Stimulated activated effector memory CD8-positive, alpha-beta T cell treated with anti-CD3 and anti-CD28 coated beads, Interleukin-12 subunit alpha, Interleukin-12 subunit beta, amount 100 ng/mL, for 72 hours (primary cell): ENCODE measurements around the gene RANBP10.

Experiments used
- ATAC-seq: fragments of 150-1000 bp; cut with Tn5 transposase; 2 replicates; pipeline ENCODE4 v1.10.0; 2021
- DNase-seq, 2 donors: peaks; one replicate each; pipeline ENCODE4 v3.0.0; 2021 to 2022; ENCODE audit warnings: low spot score in 2 of 2
- H3K27ac Mint-ChIP-seq: one replicate; pipeline ENCODE4 v1.8.0; 2022; ENCODE audit warnings: mild to moderate bottlenecking, mixed read lengths
- H3K36me3 Mint-ChIP-seq: one replicate; pipeline ENCODE4 v1.8.0; 2022; ENCODE audit warnings: mild to moderate bottlenecking, mixed read lengths
- H3K4me1 Mint-ChIP-seq: one replicate; pipeline ENCODE4 v1.8.0; 2022; ENCODE audit warnings: mixed read lengths
- H3K4me3 Mint-ChIP-seq: one replicate; pipeline ENCODE4 v1.8.0; 2022; ENCODE audit warnings: mild to moderate bottlenecking, mixed read lengths
- H3K9me3 Mint-ChIP-seq: one replicate; pipeline ENCODE4 v1.8.0; 2022; ENCODE audit warnings: mixed read lengths

Gene RANBP10

DNA sequence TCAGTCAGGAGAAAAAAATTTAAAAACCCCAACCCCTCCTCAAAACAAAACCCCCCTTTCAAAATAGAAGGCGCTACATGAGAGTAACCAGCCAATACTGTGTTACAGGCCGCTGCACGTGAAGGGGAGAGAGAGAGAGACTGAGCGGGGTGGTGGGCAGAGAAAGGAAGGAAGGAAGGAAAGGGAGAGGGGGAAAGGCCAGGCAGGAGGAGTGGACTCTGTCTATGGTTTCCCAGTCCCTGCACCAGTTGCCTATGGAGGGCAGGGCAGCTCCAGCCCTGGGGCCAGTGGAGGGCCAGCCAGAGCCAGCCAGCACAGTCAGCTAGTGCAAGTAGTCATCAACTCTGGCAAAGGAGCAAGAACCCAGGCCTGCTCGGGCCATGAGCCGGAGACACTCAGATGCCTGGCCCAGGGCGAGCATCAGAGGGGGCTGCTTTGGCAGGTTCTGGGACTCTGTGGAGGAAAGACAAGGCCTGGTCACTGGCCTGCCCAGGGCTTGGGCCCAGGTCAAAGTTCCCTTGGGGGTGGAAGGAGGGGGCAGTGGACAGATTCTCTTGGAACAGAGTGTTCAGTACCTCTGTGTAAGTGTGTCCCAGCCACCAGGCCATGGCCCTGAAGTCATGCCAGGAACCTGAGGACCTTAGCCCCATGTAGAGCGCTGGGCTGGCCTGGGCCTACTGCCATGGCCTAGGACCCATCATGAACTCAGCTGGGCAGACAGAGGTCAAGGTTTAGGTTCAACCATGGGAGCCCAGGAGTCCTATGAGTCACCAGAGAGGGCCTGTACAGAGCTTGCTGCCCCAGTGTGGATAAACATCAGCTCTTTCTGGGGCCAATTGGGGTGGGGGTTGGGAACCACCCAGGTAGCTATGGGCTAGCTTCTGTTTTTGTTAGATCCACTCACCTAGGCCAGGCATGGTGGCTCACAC, 80.0 kb downstream of the RANBP10 start:
- ATAC-seq (no peak), DNase-seq (no peak)
- H3K36me3 Mint-ChIP-seq = peaks cover 34% of the 10 kb centered on the region
- no peaks in the 10 kb centered on the region for H3K9me3 Mint-ChIP-seq
- H3K4me3 Mint-ChIP-seq = no peak overlapping the region
- H3K27ac Mint-ChIP-seq = peak overlapping the region; percentile 82
- no peaks in the 10 kb centered on the region for H3K4me1 Mint-ChIP-seq

DNA sequence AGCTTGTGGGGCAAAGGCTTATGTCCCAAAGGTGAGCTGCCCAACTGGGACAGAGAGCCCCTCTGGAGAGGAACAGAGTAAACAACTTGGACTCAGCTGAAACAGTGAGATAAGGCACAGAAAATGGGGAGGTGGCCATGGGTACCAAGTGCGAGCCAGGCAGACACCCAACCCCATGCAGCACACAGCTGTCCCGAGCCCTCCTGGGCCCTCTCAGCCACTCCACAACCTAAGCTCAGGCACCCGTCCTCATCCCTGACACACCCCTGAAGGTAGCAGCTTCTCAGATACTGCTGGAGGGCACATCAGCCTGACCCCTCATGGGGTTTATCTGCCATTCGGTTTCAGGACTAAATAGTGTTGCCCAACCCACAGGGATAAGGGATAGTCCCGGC, 82.5 kb downstream of the RANBP10 start:
- ATAC-seq = no peak
- no peak overlapping the region for H3K4me3 Mint-ChIP-seq
- peak overlapping the region; percentile 64 for H3K27ac Mint-ChIP-seq
- H3K36me3 Mint-ChIP-seq = peaks cover 27% of the 10 kb centered on the region
- H3K4me1 Mint-ChIP-seq = peaks cover 19% of the 10 kb centered on the region
- no peak for DNase-seq
- no peaks in the 10 kb centered on the region for H3K9me3 Mint-ChIP-seq

DNA sequence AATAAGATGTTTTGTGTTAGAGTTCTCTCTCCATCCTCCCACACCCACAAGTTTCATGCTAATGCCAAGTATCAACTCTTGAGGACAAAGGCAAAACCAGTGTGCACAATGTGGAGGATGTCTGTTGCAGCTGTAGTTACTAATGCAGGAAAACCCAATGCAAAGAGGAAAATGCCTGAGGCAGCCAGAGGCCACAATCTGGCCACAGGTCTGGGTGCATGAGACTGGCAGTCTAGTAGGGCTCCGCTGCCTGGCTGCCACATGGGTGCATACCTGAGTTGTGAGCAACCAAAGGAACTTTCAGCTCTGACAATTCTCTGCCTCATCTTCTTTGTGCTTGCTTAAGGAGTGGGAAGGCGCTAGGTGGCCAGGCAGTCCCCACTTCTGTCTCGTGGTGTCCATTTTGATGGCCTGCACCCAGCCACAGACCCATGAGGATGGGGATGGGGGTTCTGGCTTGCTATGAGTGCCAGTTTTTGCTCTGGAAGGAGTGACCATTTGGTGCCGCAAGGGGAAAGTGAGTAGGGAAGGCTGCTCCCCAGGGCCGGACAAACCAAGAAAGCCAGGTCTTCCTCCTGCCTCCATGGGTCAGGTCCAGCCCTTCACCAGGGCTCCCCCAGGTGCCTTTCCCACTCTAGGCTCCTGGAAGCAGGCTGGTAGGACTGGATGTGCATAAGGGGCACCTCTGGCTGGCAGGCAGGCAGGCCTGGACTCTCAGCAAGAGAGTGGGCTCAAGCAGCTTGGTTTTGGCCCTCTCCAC, 83.0 kb downstream of the RANBP10 start:
- H3K4me3 Mint-ChIP-seq = no peak overlapping the region
- peaks cover 26% of the 10 kb centered on the region for H3K36me3 Mint-ChIP-seq
- no peaks in the 10 kb centered on the region for H3K9me3 Mint-ChIP-seq
- no peak for DNase-seq
- H3K27ac Mint-ChIP-seq = peak overlapping the region; percentile 64
- no peak for ATAC-seq
- H3K4me1 Mint-ChIP-seq = peaks cover 25% of the 10 kb centered on the region

DNA sequence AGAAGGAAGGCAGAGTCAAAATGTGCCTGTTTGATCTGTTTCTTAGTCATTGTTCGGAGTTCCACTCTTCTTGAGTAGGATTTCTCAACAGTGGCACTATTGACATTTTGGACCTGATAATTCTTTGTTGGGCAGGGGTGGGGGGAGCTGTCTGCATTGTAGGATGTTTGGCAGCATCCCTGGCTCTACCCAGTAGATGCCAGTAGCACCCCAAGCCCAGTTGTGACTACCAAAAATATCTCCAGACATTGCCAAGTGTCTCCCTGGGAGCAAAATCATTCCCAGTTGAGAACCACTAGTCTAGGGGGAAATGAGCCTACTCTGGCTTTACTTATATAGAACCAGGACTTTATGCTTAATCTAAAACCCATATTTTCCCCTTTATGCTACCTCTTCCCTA, 86.1 kb downstream of the RANBP10 start:
- peaks cover 22% of the 10 kb centered on the region for H3K36me3 Mint-ChIP-seq
- peak overlapping the region; percentile 97 for H3K27ac Mint-ChIP-seq
- ATAC-seq = no peak
- peaks cover 34% of the 10 kb centered on the region for H3K4me1 Mint-ChIP-seq
- no peak for DNase-seq
- H3K9me3 Mint-ChIP-seq = no peaks in the 10 kb centered on the region
- peak overlapping the region; percentile 85 for H3K4me3 Mint-ChIP-seq

DNA sequence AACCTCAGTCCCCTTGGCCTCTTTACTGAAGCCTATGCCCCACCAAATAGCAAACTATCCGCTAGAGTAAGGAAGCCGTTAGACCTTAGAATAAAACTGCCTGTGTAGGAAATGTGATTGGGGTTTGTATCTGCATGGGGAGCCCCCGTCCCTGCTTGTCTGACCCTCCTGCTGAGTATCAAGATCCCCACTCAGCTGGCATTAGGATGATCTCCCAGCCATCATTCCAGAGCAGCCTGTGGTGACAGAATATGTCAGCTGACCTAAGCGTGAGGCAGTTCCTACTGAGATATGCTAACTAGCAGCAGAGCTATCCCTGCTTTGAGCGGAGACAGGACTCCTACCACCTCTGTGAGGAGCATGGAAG, 86.6 kb downstream of the RANBP10 start:
- Mint-ChIP-seq H3K36me3 (peaks cover 22% of the 10 kb centered on the region), H3K4me3 (peak overlapping the region; percentile 85), H3K4me1 (peaks cover 34% of the 10 kb centered on the region), H3K9me3 (no peaks in the 10 kb centered on the region), H3K27ac (peak overlapping the region; percentile 97)
- DNase-seq (peak in 1 of 2 donors; percentile 64), ATAC-seq (peak; percentile 29)

DNA sequence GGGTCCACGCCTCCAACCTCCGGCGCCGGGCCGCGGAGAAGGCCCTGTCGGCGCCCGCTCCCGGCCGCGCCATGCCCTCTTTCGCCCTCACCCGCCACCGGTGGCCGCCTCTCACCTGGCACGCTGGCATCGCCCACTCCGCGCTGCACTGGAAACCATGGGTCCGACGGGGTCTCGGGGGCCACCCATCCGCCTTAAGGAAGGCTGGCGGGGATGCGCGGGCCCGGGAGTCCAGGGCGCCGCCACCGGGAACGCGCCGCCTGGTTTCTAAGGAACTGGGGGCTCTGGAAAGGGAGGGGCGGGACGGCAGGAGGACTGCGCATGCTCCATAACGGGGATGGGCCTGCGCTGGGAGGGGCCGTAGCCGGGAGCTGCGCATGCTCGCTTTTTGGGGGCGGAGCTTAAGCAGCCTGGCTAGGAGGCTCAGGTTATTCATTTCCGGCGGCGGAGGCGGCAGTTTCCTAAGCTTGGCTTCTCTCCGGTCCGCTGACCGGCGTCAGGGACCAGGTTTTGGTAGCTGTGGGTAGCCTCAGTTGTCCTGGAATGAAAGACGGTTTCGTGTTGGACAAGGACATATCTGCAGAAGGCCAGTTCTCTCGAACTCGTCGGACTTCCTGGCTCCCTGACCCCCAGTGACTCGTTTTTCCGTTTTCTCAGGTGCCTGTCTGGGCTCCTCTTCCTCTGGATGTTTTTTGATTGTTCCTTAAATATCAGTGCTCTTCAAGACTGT, 87.1 kb downstream of the RANBP10 start, which contains the start of gene GFOD2:
TSS of gene GFOD2 (minus strand) at position 269 of the 730 bp plus-strand sequence. CDS start 33,601 bp downstream, outside the sequence.
- peaks cover 23% of the 10 kb centered on the region for H3K36me3 Mint-ChIP-seq
- peak; percentile 99 to 100 for DNase-seq
- peak within 1 kb of the TSS; percentile 85 for H3K4me3 Mint-ChIP-seq
- peak within 1 kb of the TSS; percentile 97 for H3K27ac Mint-ChIP-seq
- ATAC-seq = peak; percentile 93
- peaks cover 34% of the 10 kb centered on the region for H3K4me1 Mint-ChIP-seq
- H3K9me3 Mint-ChIP-seq = no peaks in the 10 kb centered on the region

DNA sequence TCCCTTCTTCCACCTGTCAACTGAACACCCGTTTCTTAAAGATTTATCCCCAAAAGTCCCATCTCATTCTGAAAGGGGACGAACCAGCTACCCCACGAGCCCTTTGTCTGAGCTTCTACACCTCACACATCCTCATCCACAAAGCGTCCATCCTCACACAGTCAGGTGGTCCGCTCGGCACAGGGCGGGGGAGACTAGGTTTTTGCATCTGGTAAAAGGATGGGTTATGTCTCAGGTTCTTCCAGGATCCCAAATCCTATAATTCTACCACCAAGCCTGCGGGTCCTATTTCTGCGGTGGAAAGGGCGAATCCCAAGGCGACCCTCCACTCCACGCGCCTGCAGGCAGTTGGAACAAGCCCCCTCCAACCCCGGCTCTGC, 87.7 kb downstream of the RANBP10 start:
- ATAC-seq = peak; percentile 53
- Mint-ChIP-seq H3K4me1 (peaks cover 35% of the 10 kb centered on the region), H3K9me3 (no peaks in the 10 kb centered on the region), H3K36me3 (peaks cover 28% of the 10 kb centered on the region), H3K27ac (peak overlapping the region; percentile 97), H3K4me3 (peak overlapping the region; percentile 85)
- peak in 1 of 2 donors; percentile 62 for DNase-seq

DNA sequence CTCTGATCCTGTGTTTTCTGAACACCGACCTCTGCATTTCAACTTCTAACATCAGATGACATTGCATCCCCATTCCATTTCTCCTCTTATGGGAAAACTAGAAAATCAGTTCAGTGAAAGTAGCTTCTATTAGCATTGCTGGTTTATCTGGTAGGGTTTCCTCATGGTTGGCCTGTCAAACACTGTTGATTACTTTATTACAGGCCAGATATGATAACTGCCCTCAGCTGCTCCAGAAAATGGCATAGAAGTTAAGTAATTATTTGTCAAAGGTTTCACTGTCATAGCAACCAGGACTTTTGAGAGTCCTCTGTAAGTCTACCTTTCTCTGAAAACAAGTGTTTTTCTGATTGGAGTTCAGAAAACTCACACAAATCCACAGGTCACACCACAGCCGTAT, 90.3 kb downstream of the RANBP10 start:
- no peaks in the 10 kb centered on the region for H3K9me3 Mint-ChIP-seq
- ATAC-seq (no peak), DNase-seq (no peak)
- H3K4me1 Mint-ChIP-seq = peaks cover 49% of the 10 kb centered on the region
- no peak overlapping the region for H3K4me3 Mint-ChIP-seq
- peaks cover 28% of the 10 kb centered on the region for H3K36me3 Mint-ChIP-seq
- H3K27ac Mint-ChIP-seq = no peak overlapping the region

DNA sequence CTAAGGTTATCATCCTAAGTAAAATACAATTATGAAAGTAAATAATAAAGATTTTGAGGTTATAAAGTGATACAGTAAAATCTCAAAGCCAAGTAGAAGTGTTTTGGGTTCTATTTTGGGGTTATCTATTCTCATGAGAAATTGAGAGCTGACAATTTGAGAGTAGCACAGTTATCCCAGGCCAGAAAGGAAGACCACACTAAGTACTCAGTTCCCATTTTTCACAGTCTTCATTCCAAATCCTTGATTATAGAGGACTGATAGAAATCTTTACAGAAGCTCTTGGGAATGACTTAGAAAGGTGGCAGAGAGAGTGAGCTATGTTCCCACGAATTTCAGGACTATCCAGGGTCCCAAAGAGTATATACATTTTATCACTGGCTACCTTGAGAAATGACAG, 91.8 kb downstream of the RANBP10 start:
- DNase-seq (no peak), ATAC-seq (no peak)
- Mint-ChIP-seq H3K4me1 (peaks cover 39% of the 10 kb centered on the region), H3K9me3 (no peaks in the 10 kb centered on the region), H3K4me3 (no peak overlapping the region), H3K36me3 (peaks cover 22% of the 10 kb centered on the region), H3K27ac (no peak overlapping the region)

DNA sequence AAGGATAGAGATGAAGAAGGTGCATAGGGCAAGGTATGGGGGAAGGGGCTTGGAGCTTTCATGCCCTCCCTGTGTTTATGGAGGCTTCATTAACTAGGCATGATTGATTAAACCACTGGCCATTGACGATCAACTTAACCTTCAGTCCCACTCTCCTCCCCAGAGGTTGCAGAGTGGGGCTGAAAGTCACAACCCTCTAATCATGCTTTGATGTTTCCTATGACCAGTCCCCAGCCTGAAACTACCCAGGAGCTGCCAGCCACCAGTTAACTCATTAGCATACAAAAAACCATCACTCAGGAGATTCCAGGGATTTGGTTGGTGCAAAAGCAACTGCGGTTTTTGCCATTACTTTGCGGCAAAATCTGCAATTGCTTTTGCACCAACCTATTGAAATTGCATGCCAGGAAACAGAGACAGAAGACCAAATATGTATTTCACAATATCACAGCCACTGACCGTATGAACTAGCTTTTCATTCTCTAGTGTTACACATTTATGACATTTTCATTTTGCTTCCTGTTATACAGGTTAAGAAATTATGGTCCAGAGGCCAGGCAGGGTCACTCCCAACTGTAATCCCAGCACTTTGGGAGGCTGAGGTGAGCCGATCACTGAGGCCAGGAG, 92.6 kb downstream of the RANBP10 start:
- peaks cover 35% of the 10 kb centered on the region for H3K4me1 Mint-ChIP-seq
- peaks cover 15% of the 10 kb centered on the region for H3K36me3 Mint-ChIP-seq
- ATAC-seq (no peak), DNase-seq (no peak)
- H3K27ac Mint-ChIP-seq = peak overlapping the region; percentile 32
- no peaks in the 10 kb centered on the region for H3K9me3 Mint-ChIP-seq
- H3K4me3 Mint-ChIP-seq = no peak overlapping the region

DNA sequence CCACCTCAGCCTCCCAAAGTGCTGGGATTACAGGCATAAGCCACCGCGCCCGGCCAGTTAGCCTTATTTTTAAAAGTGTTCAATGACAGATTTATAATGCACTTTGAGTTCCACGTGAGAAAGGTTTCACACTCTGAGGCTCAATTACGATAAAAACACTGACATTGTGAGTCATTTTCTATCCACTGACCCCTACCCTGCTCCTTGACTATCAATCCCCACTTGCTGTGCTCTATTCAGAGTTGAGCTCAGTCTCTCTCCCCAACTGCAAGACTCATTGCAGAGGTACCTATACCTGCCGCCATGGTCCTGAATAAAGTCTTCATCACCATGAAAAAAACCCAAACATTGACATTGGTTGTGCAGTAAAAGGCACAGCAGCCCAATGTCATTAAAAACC, 95.8 kb downstream of the RANBP10 start:
- Mint-ChIP-seq H3K4me1 (peaks cover 22% of the 10 kb centered on the region), H3K36me3 (peaks cover 5% of the 10 kb centered on the region), H3K4me3 (no peak overlapping the region), H3K27ac (no peak overlapping the region), H3K9me3 (no peaks in the 10 kb centered on the region)
- ATAC-seq (no peak), DNase-seq (no peak)

DNA sequence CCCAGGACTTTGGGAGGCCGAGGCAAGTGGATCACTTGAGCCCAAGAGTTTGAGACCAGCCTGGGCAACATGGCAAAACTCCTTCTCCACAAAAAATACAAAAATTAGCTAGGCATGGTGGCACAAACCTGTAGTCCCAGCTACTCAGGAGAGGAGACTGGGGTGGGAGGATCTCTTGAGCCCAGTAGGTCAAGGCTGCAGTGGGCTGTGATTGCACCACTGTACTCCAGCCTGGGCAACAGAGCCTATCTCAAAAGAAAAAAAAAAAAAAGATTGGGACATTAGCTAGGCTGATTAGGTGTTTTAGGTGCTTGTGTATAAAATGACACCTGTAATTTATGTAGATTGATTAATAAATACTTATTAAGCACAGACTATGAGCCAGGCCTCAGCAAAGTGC, 97.3 kb downstream of the RANBP10 start:
- Mint-ChIP-seq H3K4me3 (no peak overlapping the region), H3K4me1 (peaks cover 28% of the 10 kb centered on the region), H3K9me3 (no peaks in the 10 kb centered on the region), H3K36me3 (peaks cover 2% of the 10 kb centered on the region), H3K27ac (no peak overlapping the region)
- DNase-seq (no peak), ATAC-seq (no peak)

DNA sequence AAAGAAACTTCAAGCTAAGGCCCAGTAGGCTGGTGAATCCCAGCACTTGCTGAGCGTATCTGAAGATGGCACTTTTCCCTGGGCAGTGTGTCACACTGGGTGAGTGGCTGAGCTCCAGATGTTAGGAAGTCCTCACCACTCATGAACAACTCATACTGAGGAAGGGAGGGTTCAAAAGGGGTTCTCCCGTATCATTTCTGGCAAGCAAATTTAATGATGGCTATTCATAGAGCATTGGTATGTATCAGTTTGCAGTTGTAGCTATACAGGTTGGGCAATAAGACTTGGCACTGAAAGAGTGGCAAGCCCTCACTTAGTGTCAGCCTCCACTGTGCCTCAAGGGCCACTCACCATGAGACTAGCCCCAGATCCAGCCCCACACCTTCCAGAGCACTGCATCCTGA, 98.0 kb downstream of the RANBP10 start:
- no peaks in the 10 kb centered on the region for H3K9me3 Mint-ChIP-seq
- DNase-seq (no peak), ATAC-seq (no peak)
- H3K27ac Mint-ChIP-seq = no peak overlapping the region
- no peaks in the 10 kb centered on the region for H3K36me3 Mint-ChIP-seq
- peaks cover 31% of the 10 kb centered on the region for H3K4me1 Mint-ChIP-seq
- no peak overlapping the region for H3K4me3 Mint-ChIP-seq

DNA sequence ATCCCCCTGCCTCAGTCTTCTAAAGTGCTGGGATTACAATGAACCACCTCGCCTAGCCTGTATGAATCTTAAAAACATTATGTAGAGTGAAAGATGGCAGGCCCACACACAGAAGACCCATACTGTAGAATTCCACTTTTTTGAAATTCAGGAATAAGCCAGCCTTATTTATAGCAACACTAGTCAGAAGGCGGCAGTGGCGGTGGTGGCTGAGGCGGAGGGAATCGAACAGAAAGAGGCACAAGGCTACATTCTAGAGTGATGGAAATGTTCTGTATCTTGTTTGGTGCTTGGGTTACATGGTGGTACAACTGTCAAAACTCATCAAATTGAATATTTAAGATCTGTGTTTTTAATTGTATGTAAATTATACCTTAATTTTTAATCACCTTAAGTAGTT, 98.6 kb downstream of the RANBP10 start:
- Mint-ChIP-seq H3K4me3 (no peak overlapping the region), H3K27ac (no peak overlapping the region)

DNA sequence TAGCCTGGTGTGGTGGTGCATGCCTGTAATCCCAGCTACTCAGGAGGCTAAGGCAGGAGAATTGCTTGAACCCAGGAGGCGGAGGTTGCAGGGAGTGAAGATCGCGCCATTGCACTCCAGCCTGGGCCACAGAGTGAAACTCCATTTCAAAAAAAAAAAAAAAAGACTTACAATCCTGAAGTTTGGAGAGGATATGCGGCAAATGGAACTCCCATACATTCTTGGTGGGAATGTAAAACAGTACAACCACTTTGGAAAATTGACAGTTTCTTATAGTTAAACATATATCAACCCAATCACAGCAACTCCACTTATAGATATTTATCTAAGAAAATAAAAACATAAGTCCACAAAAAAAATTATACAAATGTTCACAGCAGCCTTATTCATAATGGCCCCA, 99.2 kb downstream of the RANBP10 start:
- Mint-ChIP-seq H3K4me1 (peaks cover 32% of the 10 kb centered on the region), H3K27ac (no peak overlapping the region), H3K36me3 (no peaks in the 10 kb centered on the region), H3K9me3 (no peaks in the 10 kb centered on the region), H3K4me3 (no peak overlapping the region)
- DNase-seq (no peak), ATAC-seq (no peak)

More for the DNA sequence above, 98.6 kb downstream of the RANBP10 start:
- H3K9me3 Mint-ChIP-seq = no peaks in the 10 kb centered on the region
- no peaks in the 10 kb centered on the region for H3K36me3 Mint-ChIP-seq
- H3K4me1 Mint-ChIP-seq = peaks cover 32% of the 10 kb centered on the region
- no peak for DNase-seq
- ATAC-seq = no peak
